ENCODE measurements around the gene COPG1.

The COPG1 gene

DNA sequence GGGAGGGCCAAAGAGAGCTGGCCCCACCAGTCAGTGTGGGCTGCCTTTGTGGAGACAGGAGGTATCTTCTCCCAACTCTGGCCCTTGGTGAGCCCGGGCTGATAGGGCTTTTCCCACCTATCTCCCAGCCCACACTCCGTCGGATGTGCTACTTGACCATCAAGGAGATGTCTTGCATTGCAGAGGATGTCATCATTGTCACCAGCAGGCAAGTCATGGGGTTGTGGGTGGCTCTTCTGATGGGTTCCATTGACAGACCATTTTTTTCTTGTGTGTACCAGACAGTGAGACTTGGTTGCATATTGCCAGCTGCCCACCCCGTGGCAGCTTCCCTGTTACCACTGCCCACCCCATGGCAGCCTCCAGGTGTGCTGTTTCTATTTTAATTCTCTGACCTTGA, 3.3 kb downstream of the COPG1 start:
- H3K4me3 ChIP-seq (ENCODE audit: low read depth, low read length) = no peak overlapping the region
- DNase-seq (ENCODE audit: low read depth, low spot score) = no peak
- in situ Hi-C loops (cut with HindIII; ENCODE audit: low sequenced_read_pairs) = no loop called here
- TF ChIP-seq, protein P1, sequence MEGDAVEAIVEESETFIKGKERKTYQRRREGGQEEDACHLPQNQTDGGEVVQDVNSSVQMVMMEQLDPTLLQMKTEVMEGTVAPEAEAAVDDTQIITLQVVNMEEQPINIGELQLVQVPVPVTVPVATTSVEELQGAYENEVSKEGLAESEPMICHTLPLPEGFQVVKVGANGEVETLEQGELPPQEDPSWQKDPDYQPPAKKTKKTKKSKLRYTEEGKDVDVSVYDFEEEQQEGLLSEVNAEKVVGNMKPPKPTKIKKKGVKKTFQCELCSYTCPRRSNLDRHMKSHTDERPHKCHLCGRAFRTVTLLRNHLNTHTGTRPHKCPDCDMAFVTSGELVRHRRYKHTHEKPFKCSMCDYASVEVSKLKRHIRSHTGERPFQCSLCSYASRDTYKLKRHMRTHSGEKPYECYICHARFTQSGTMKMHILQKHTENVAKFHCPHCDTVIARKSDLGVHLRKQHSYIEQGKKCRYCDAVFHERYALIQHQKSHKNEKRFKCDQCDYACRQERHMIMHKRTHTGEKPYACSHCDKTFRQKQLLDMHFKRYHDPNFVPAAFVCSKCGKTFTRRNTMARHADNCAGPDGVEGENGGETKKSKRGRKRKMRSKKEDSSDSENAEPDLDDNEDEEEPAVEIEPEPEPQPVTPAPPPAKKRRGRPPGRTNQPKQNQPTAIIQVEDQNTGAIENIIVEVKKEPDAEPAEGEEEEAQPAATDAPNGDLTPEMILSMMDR (IDR thresholded peaks at IDR 0.05; ENCODE audit: low read depth, low read length) = no peak

DNA sequence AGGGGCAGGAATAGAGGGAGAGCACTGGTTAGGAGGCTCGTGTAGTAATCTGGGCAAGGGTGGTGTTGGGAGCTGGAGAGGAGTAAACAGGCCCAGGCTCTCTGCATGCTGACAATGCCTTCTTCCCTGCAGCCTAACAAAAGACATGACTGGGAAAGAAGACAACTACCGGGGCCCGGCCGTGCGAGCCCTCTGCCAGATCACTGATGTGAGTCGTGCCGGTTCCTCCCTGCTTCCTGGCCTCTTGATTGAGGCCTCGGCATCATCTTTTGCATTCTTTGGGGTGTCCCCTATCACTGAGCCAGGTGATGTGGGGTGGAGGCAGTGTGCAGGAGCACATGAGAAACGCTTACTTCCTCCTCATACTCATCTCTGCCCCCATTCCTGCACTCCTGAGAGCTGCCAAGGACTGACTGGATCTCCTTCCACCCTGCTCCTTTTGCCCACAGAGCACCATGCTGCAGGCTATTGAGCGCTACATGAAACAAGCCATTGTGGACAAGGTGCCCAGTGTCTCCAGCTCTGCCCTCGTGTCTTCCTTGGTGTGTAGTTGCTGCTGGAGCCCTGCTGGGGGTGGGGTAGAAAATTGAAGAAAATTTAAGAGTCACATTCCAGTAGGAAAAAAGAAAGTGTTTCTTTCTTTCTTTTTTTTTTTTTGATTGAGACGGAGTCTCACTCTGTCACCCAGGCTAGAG, 5.3 kb downstream of the COPG1 start:
- DNase-seq (ENCODE audit: low read depth, low spot score) = no peak
- H3K4me3 ChIP-seq (ENCODE audit: low read depth, low read length) = no peak overlapping the region
- TF ChIP-seq, protein P1 (IDR thresholded peaks at IDR 0.05; ENCODE audit: low read depth, low read length) = no peak
- in situ Hi-C loops (cut with HindIII; ENCODE audit: low sequenced_read_pairs) = no loop called here

DNA sequence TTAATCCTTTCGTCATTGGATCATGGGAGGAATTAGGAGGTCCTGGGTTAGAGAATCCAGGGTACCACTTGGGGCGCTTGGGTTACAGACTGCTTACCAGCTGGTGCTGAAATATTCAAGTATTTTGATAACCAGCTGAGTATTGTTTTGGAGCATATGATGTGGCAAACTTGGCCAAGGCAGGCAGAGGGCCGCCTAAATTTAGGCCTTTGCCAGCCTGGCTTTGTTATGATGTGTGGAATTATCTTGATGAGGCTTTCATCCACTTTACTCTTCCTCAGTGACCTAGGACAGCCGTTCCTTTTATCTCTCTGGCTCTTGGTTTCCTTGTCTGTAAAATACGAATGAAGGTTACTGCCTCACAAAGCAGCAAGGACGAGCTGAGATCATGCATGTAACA, 6.9 kb downstream of the COPG1 start:
- TF ChIP-seq, protein P1 (IDR thresholded peaks at IDR 0.05; ENCODE audit: low read depth, low read length) = no peak
- in situ Hi-C loops (cut with HindIII; ENCODE audit: low sequenced_read_pairs) = no loop called here
- no peak for DNase-seq (ENCODE audit: low read depth, low spot score)
- no peak overlapping the region for H3K4me3 ChIP-seq (ENCODE audit: low read depth, low read length)

DNA sequence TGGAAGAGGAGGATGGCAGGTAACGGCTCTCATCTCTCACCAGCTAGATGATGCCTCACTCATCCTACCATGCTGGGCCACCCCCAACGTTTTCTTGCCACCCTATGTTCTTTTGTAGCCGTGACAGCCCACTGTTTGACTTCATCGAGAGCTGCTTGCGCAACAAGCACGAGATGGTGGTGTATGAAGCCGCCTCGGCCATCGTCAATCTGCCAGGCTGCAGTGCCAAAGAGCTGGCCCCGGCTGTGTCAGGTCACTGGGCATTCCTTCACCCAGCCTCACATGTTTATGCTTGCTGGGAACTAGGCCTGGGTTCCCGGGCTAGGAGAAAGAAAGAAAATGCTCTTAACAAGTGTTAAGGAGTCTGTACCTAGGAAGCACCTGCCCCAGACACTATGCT, 8.2 kb downstream of the COPG1 start:
- TF ChIP-seq, protein P1 (IDR thresholded peaks at IDR 0.05; ENCODE audit: low read depth, low read length) = no peak
- in situ Hi-C loops (cut with HindIII; ENCODE audit: low sequenced_read_pairs) = no loop called here
- no peak overlapping the region for H3K4me3 ChIP-seq (ENCODE audit: low read depth, low read length)
- no peak for DNase-seq (ENCODE audit: low read depth, low spot score)

DNA sequence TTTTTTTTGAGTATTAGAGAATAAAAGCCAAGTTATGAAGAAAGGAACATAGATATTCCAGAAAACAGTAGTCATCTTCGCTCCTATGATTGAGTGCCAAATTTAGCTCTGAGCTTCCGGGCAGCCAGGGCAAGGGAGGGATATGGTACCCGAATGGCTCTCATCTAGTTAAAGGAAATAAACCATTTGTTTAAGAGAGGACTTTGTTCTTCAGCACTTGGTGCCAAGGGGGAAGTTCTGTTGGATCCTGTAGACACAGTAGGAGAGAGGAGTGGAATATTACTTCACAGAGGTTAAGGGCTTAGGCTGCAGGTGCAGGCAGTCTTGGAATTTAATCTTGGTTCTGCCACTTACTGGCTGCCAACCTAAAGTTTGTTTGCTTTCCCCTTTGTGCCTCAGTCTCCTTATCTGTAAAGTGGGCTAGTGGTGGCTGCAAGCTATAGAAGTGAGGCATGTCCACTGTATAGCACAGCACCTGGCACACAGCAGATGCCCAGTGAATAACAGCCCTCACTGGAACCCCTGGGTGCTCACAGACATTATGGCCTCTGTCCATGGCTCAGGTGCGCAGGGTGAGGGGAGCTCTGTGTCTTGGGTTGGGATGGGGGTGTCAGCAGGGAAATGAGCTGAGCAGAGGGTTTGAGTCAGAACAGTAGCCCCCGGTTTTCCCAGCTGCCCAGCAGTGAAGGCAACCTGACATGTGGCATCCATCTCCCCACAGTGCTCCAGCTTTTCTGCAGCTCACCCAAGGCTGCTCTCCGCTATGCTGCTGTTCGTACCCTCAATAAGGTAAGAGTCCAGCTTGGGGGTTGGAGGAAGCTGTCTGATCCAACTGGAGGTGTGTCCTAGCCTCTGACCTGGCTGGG, 10.4 kb downstream of the COPG1 start:
- TF ChIP-seq, protein P1 (IDR thresholded peaks at IDR 0.05; ENCODE audit: low read depth, low read length) = no peak
- in situ Hi-C loops (cut with HindIII; ENCODE audit: low sequenced_read_pairs) = no loop called here
- H3K4me3 ChIP-seq (ENCODE audit: low read depth, low read length) = no peak overlapping the region
- no peak for DNase-seq (ENCODE audit: low read depth, low spot score)

DNA sequence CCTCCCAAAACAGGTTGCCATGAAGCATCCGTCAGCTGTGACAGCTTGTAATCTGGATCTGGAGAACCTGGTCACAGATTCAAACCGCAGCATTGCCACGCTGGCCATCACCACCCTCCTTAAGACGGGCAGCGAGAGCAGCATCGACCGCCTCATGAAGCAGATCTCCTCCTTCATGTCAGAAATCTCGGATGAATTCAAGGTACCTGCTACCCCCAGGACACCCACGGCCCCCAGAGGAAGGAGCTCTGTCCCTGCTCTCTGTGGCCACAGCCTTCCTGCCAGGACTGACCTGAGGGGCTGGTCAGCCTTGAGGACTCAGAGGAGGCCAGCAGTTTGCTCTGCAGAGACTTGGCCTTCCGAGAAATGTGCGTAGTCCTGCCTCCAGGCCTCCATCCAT, 11.2 kb downstream of the COPG1 start:
- TF ChIP-seq, protein P1 (IDR thresholded peaks at IDR 0.05; ENCODE audit: low read depth, low read length) = no peak
- no peak overlapping the region for H3K4me3 ChIP-seq (ENCODE audit: low read depth, low read length)
- DNase-seq (ENCODE audit: low read depth, low spot score) = no peak
- in situ Hi-C loops (cut with HindIII; ENCODE audit: low sequenced_read_pairs) = no loop called here
